ENCODE measurements around the gene EDARADD.
"Not testable (repeated sequence)": the region's sequence is repeated elsewhere in the genome, so short reads cannot be mapped to it uniquely, and the experiment has no call there.

EDARADD gene

GRCh38 chr1:236472850-236473788 lies 79.0 kb downstream of the EDARADD start:
- no peak for TF ChIP-seq CTCF (conservative IDR thresholded peaks at IDR 0.05; ENCODE audit: control insufficient read depth, insufficient read depth, low read depth, low read length)
- H3K4me3 ChIP-seq (ENCODE audit: control insufficient read depth, low read depth, low read length), result no peak overlapping the region
- DNase-seq (ENCODE audit: low read depth), result no peak

- DNase-seq (ENCODE audit: low read depth), result no peak
- no peak overlapping the region for H3K4me3 ChIP-seq (ENCODE audit: control insufficient read depth, low read depth, low read length)
- no peak for TF ChIP-seq CTCF (conservative IDR thresholded peaks at IDR 0.05; ENCODE audit: control insufficient read depth, insufficient read depth, low read depth, low read length)
Measured at GRCh38 chr1:236476019-236476418, 81.9 kb downstream of the EDARADD start.

- no peak overlapping the region for H3K4me3 ChIP-seq (ENCODE audit: control insufficient read depth, low read depth, low read length)
- TF ChIP-seq CTCF (conservative IDR thresholded peaks at IDR 0.05; ENCODE audit: control insufficient read depth, insufficient read depth, low read depth, low read length), result no peak
- DNase-seq (ENCODE audit: low read depth), result no peak
Measured at GRCh38 chr1:236480758-236481436, 86.8 kb downstream of the EDARADD start.

GRCh38 chr1:236484310-236484971 lies 90.4 kb downstream of the EDARADD start:
- no peak for TF ChIP-seq CTCF (conservative IDR thresholded peaks at IDR 0.05; ENCODE audit: control insufficient read depth, insufficient read depth, low read depth, low read length)
- no peak overlapping the region for H3K4me3 ChIP-seq (ENCODE audit: control insufficient read depth, low read depth, low read length)
- no peak for DNase-seq (ENCODE audit: low read depth)

GRCh38 chr1:236486356-236487002 lies 92.4 kb downstream of the EDARADD start:
- DNase-seq (ENCODE audit: low read depth), result no peak
- TF ChIP-seq CTCF (conservative IDR thresholded peaks at IDR 0.05; ENCODE audit: control insufficient read depth, insufficient read depth, low read depth, low read length), result no peak
- H3K4me3 ChIP-seq (ENCODE audit: control insufficient read depth, low read depth, low read length), result no peak overlapping the region

GRCh38 chr1:236489161-236489560 lies 95.1 kb downstream of the EDARADD start:
- not testable (repeated sequence) for H3K4me3 ChIP-seq (ENCODE audit: control insufficient read depth, low read depth, low read length); DNase-seq (ENCODE audit: low read depth)
